K562 (cell line): ENCODE results near the gene ZNF148. TPM values are rescaled to one million over a fixed set of nuclear protein-coding genes. Genes with fewer than 3 reads are reported as not detected.

Experiments
- ATAC-seq: fragments of 200-7000 bp; cut with Tn5 transposase; 3 replicates; pipeline ENCODE4 v1.9.1; 2020; ENCODE audit warnings: moderate library complexity
- BruUV-seq: library from RNA; stranded (reverse); fragments of 400-500 nt; replicated peaks from 2 replicates; lab custom pipeline; 2021; lab: Mats Ljungman, UMichigan
- CTCF ChIA-PET: fragments of 300-600 bp; formaldehyde crosslinking; extraction: SDS; loops from one replicate; lab custom pipeline; 2021; ENCODE audit warnings: low intra/inter-chr PET ratio; lab: Yijun Ruan, JAX
- POLR2A ChIA-PET: fragments of 300-600, 350-650 bp; sonication (Branson Sonifier 250); formaldehyde crosslinking; extraction: SDS; loops from one replicate; lab custom pipeline; 2021; ENCODE audit warnings: antibody characterized with exemption, inconsistent platforms; lab: Yijun Ruan, JAX
- DNase-seq, 4 experiments: peaks; one replicate each; pipeline versions ENCODE4 v3.0.0 to v3.0.0-alpha.2; 2011 to 2018; ENCODE audit warnings: low spot score in 3 of 4, mixed read lengths in 3 of 4; ENCODE audit errors: extremely low read depth in 1 of 4
- FAIRE-seq: peaks from 2 replicates; lab custom pipeline; 2011; peaks lifted over from hg19 to GRCh38; lab: Jason Lieb, UNC
- H2AFZ ChIP-seq: 2 replicates; pipeline ENCODE4 v1.6.0; 2011; ENCODE audit warnings: low read depth, low read length, control low read depth, inconsistent platforms
- H3K27ac ChIP-seq: fragments of 200-600 bp; 3 replicates; pipeline ENCODE4 v1.8.0; 2011; ENCODE audit warnings: low read depth, mild to moderate bottlenecking, control low read depth, inconsistent platforms, low read length, moderate library complexity, mixed read lengths; ENCODE audit errors: extremely low read depth
- H3K27me3 ChIP-seq, 2 experiments: fragments of 300-600 bp in 1 of 2; 2 replicates in 1 of 2; 3 replicates in 1 of 2; pipeline versions ENCODE4 v1.6.0 to v1.8.0; 2011; ENCODE audit warnings: inconsistent platforms in 2 of 2, low read length in 2 of 2, mild to moderate bottlenecking in 1 of 2, mixed read lengths in 1 of 2, moderate library complexity in 1 of 2; ENCODE audit not compliant: control insufficient read depth in 2 of 2, insufficient read depth in 2 of 2
- H3K36me3 ChIP-seq: fragments of 300-600 bp; 3 replicates; pipeline ENCODE4 v1.8.0; 2011; ENCODE audit warnings: mild to moderate bottlenecking, low read length, inconsistent platforms; ENCODE audit not compliant: control insufficient read depth, insufficient read depth
- H3K4me1 ChIP-seq, 2 experiments: fragments of 200-600 bp in 1 of 2; replicated peaks in 1 of 2; 2 replicates in 1 of 2; 3 replicates in 1 of 2; pipeline versions ENCODE4 v1.5.1 to v1.8.0; 2011; ENCODE audit warnings: inconsistent platforms in 2 of 2, low read length in 2 of 2, mild to moderate bottlenecking in 1 of 2, mixed read lengths in 1 of 2, moderate library complexity in 1 of 2; ENCODE audit not compliant: control insufficient read depth in 2 of 2, insufficient read depth in 2 of 2
- H3K4me2 ChIP-seq: 2 replicates; pipeline ENCODE4 v1.6.1; 2011; ENCODE audit warnings: low read length, control low read depth, inconsistent platforms, mixed read lengths; ENCODE audit not compliant: insufficient read depth
- H3K4me3 ChIP-seq: fragments of 200-600 bp; sonication (generic), shearing (Covaris generic); 2 replicates; pipeline ENCODE4 v1.5.1; 2016; ENCODE audit warnings: control low read depth, inconsistent platforms
- H3K79me2 ChIP-seq: fragments of 200-600 bp; 3 replicates; pipeline ENCODE4 v1.8.0; 2011; ENCODE audit warnings: low read length, inconsistent platforms; ENCODE audit not compliant: control insufficient read depth, insufficient read depth
- H3K9ac ChIP-seq, 2 experiments: 2 replicates each; pipeline versions ENCODE4 v1.6.0 to v1.6.1; 2011; ENCODE audit warnings: low read depth in 2 of 2, low read length in 2 of 2, control low read depth in 1 of 2, inconsistent platforms in 1 of 2, mild to moderate bottlenecking in 1 of 2, mixed read lengths in 1 of 2; ENCODE audit not compliant: insufficient read depth in 1 of 2
- H3K9me1 ChIP-seq: one replicate; pipeline ENCODE4 v1.6.0; 2011; ENCODE audit warnings: inconsistent platforms, mild to moderate bottlenecking, low read length, moderate library complexity; ENCODE audit not compliant: control insufficient read depth, insufficient read depth
- H3K9me3 ChIP-seq: replicated peaks from 2 replicates; pipeline ENCODE4 v1.5.1; 2011; ENCODE audit warnings: low read depth, low read length, inconsistent platforms; ENCODE audit not compliant: control insufficient read depth, insufficient read depth
- H4K20me1 ChIP-seq: replicated peaks from 2 replicates; pipeline ENCODE4 v1.6.1; 2011; ENCODE audit warnings: low read length, inconsistent platforms, mixed read lengths; ENCODE audit not compliant: control insufficient read depth, insufficient read depth
- DIDO1 ChIP-seq: fragments of 450-650 bp; IDR thresholded peaks from 2 replicates; pipeline ENCODE4 v1.6.1; 2016; ENCODE audit warnings: low read depth, missing biosample characterization, missing genetic modification characterization
- FOS ChIP-seq: IDR thresholded peaks from 3 replicates; pipeline ENCODE4 v1.6.1; 2011; ENCODE audit not compliant: insufficient read length; ENCODE audit errors: extremely low read depth
- LARP7 ChIP-seq: fragments of 450-650 bp; IDR thresholded peaks from 2 replicates; pipeline ENCODE4 v1.6.1; 2016
- NFATC3 ChIP-seq: fragments of 450-650 bp; IDR thresholded peaks from 2 replicates; pipeline ENCODE4 v1.6.1; 2017; ENCODE audit warnings: mild to moderate bottlenecking
- POLR2A ChIP-seq: fragments of 450-650 bp; conservative IDR thresholded peaks from 2 replicates; pipeline ENCODE4 v1.6.1; 2016
- TBP ChIP-seq: optimal IDR thresholded peaks from 2 replicates; pipeline ENCODE3; 2011; ENCODE audit warnings: low read depth, low read length, improper control_type of control experiment
- TCF7 ChIP-seq: sonication (generic); IDR thresholded peaks from 2 replicates; pipeline ENCODE4 v1.6.1; 2016; ENCODE audit warnings: antibody characterized with exemption, borderline replicate concordance
- ZBTB7A ChIP-seq: IDR thresholded peaks from 2 replicates; pipeline ENCODE4 v1.6.1; 2011; ENCODE audit warnings: low read depth, mild to moderate bottlenecking, low read length, moderate library complexity, borderline replicate concordance; ENCODE audit not compliant: control insufficient read depth
- ZKSCAN1 ChIP-seq: fragments of 150-350 bp; IDR thresholded peaks from 2 replicates; pipeline ENCODE4 v1.6.1; 2016; ENCODE audit warnings: low read depth, low read length
- ZNF224 ChIP-seq: sonication (generic); formaldehyde crosslinking; IDR thresholded peaks from 2 replicates; pipeline ENCODE4 v1.8.0; 2022; ENCODE audit warnings: mild to moderate bottlenecking, missing genetic modification reagents
- ZNF347 ChIP-seq: fragments of 450-650 bp; formaldehyde crosslinking; IDR thresholded peaks from 2 replicates; pipeline ENCODE4 v1.4.0; 2020; ENCODE audit warnings: low read depth, mild to moderate bottlenecking, moderate library complexity
- WGBS: fragments of 100-300 bp; shearing (Covaris generic); methylation state at CpG from one replicate; pipeline ENCODE4 v1.1.6; 2016; ENCODE audit warnings: low coverage, mixed read lengths; ENCODE audit not compliant: insufficient coverage; ENCODE audit errors: missing lambda C conversion rate; 5-methylcytosine and 5-hydroxymethylcytosine counted together
- in situ Hi-C: fragments of 300-500 bp; cut with MboI; formaldehyde crosslinking; loops from 4 replicates; pipeline ENCODE4 v1.15.0; 2018; ENCODE audit warnings: inconsistent platforms, mixed read lengths
- intact Hi-C: fragments of 100-400 bp; cut with micrococcal nuclease; formaldehyde crosslinking; loops from 2 replicates; pipeline ENCODE4 v1.14.2; 2022
- polyA plus RNA-seq, 8 experiments: library from polyadenylated mRNA; depleted of rRNA in 4 of 8; stranded (reverse) in 5 of 8; unstranded in 3 of 8; fragments of >200 nt; fragmentation: Nextera tagmentation in 2 of 8; fragmentation: Illumina TruSeq in 1 of 8; extraction: Ambion mirVana in 2 of 8; extraction: Trizol in 1 of 8; gene quantifications; 2 replicates each; pipeline versions ENCODE4 v1.2.1 to v1.2.3, GENCODE V29; 2011 to 2014; ENCODE audit warnings: inconsistent platforms in 1 of 8, missing spikeins in 1 of 8
- total RNA-seq, 7 experiments: library from RNA; depleted of rRNA in 6 of 7; stranded (reverse); fragments of >200 nt in 6 of 7; fragmentation: Illumina TruSeq in 2 of 7; extraction: Trizol in 2 of 7; gene quantifications; 2 replicates each; pipeline versions ENCODE4 v1.2.1 to v1.2.3, GENCODE V29; 2011 to 2021; ENCODE audit warnings: low replicate concordance in 1 of 7
- TF ChIP-seq, protein P1 (sequence below): conservative IDR thresholded peaks from 2 replicates; pipeline ENCODE4 v1.6.1; 2011; ENCODE audit warnings: low read depth, mild to moderate bottlenecking, low read length; ENCODE audit not compliant: control insufficient read depth
- TF ChIP-seq, protein P2 (sequence below): fragments of 450-650 bp; formaldehyde crosslinking; IDR thresholded peaks from 2 replicates; pipeline ENCODE4 v1.4.0; 2020; ENCODE audit warnings: mild to moderate bottlenecking, moderate library complexity
- TF ChIP-seq, protein P3 (sequence below): sonication (generic); formaldehyde crosslinking; IDR thresholded peaks from 2 replicates; pipeline ENCODE4 v1.8.1; 2023; ENCODE audit warnings: mild to moderate bottlenecking, missing genetic modification reagents
- TF ChIP-seq, protein P4 (sequence below): fragments of 250-450 bp; sonication (Bioruptor Pico); IDR thresholded peaks from 2 replicates; pipeline ENCODE4 v1.5.0; 2021
- TF ChIP-seq, protein P5 (sequence below): fragments of 450-650 bp; IDR thresholded peaks from 2 replicates; pipeline ENCODE4 v1.6.1; 2014; ENCODE audit warnings: low read depth, mild to moderate bottlenecking, moderate library complexity, borderline replicate concordance

Gene ZNF148
- total and polyA plus RNA-seq, 9 of the 15 experiments (the other 6 are each of a cell fraction or from before 2014, with no cell fraction given): 2.7 to 15.1 (median 8.3) TPM

DNA sequence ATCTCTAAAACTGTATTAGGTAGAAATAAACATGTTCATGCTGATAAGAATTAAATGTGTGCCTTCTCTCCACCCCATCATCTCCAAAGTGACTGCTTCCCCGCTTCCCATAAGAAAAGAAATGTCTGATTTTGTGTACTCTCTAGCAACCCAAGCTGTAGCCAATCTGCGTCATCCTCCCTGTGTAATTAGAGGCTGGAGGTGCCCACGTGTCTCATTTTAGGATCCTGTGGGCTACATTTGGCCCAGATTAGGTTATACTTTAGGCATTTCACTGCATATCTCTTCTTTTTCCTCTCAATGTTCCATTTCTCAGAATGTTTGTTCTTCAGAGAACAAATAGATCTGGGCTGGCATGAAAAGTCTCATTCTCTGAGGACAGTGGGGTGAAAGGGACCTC lies 19.3 kb upstream of the ZNF148 start (continued):
- TF ChIP-seq TCF7 (no peak), TBP (no peak)
- TF ChIP-seq, protein P1, sequence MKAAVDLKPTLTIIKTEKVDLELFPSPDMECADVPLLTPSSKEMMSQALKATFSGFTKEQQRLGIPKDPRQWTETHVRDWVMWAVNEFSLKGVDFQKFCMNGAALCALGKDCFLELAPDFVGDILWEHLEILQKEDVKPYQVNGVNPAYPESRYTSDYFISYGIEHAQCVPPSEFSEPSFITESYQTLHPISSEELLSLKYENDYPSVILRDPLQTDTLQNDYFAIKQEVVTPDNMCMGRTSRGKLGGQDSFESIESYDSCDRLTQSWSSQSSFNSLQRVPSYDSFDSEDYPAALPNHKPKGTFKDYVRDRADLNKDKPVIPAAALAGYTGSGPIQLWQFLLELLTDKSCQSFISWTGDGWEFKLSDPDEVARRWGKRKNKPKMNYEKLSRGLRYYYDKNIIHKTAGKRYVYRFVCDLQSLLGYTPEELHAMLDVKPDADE: no peak

DNA sequence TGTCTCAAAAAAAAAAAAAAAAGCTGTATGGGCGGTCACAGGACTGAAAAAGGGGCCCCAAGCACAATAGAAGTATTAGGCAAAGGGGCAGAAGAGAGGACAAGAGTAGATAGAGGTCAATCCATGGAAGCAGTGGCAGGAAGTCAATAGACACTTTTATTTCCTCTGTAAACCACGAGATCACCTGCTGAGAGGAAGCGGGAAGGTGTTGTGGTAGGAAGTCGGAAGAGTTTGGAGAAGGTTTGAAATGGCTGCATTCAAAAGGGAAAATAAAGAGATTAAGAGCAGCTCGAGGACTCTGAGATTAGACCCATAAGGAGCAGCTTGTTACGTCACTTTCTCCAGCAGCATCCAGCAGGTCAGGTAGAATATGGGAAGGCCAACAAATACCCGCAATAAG lies 14.2 kb upstream of the ZNF148 start:
- no peak for DNase-seq
- Histone ChIP-seq H3K9ac (no peak overlapping the region), H2AFZ (no peak overlapping the region), H4K20me1 (no peaks in the 10 kb centered on the region), H3K9me3 (no peaks in the 10 kb centered on the region), H3K9me1 (no peaks in the 10 kb centered on the region), H3K27ac (no peak overlapping the region), H3K4me2 (no peak overlapping the region), H3K79me2 (no peaks in the 10 kb centered on the region), H3K4me3 (no peak overlapping the region), H3K4me1 (peaks cover 2 to 3% of the 10 kb centered on the region in 2 experiments; a peak in 1 of 5 replicates), H3K27me3 (no peaks in the 10 kb centered on the region), H3K36me3 (no peaks in the 10 kb centered on the region)
- in situ Hi-C loops: no loop called here
- POLR2A ChIA-PET: interaction anchor here (0.7 to 1.2 kb wide), 3 partner anchors 11 to 15 kb away, joined by 3 to 4 read pairs (median 3); partner anchors contain the start of gene ZNF148
- ATAC-seq: no peak
- BruUV-seq: no TSS peak
- FAIRE-seq: no peak
- CTCF ChIA-PET: no interaction called here
- intact Hi-C loops: loop anchor here (10.0 kb wide), 1 partner anchor 46 kb away; no protein-coding TSS in a partner anchor
- WGBS: 44% methylated on average over 7 of the region's 7 CpGs
- TF ChIP-seq ZNF347 (CRISPR knock-in tag) (no peak), ZKSCAN1 (no peak), POLR2A (no peak), FOS (no peak), LARP7 (no peak), NFATC3 (no peak), ZBTB7A (no peak), DIDO1 (tag) (no peak), ZNF224 (CRISPR knock-in tag) (no peak)
- TF ChIP-seq, protein P2, sequence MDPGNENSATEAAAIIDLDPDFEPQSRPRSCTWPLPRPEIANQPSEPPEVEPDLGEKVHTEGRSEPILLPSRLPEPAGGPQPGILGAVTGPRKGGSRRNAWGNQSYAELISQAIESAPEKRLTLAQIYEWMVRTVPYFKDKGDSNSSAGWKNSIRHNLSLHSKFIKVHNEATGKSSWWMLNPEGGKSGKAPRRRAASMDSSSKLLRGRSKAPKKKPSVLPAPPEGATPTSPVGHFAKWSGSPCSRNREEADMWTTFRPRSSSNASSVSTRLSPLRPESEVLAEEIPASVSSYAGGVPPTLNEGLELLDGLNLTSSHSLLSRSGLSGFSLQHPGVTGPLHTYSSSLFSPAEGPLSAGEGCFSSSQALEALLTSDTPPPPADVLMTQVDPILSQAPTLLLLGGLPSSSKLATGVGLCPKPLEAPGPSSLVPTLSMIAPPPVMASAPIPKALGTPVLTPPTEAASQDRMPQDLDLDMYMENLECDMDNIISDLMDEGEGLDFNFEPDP (CRISPR knock-in tag): no peak
- TF ChIP-seq, protein P3, sequence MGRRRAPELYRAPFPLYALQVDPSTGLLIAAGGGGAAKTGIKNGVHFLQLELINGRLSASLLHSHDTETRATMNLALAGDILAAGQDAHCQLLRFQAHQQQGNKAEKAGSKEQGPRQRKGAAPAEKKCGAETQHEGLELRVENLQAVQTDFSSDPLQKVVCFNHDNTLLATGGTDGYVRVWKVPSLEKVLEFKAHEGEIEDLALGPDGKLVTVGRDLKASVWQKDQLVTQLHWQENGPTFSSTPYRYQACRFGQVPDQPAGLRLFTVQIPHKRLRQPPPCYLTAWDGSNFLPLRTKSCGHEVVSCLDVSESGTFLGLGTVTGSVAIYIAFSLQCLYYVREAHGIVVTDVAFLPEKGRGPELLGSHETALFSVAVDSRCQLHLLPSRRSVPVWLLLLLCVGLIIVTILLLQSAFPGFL (CRISPR knock-in tag): no peak
- TF ChIP-seq, protein P4, sequence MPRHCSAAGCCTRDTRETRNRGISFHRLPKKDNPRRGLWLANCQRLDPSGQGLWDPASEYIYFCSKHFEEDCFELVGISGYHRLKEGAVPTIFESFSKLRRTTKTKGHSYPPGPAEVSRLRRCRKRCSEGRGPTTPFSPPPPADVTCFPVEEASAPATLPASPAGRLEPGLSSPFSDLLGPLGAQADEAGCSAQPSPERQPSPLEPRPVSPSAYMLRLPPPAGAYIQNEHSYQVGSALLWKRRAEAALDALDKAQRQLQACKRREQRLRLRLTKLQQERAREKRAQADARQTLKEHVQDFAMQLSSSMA (CRISPR knock-in tag): no peak
- TF ChIP-seq, protein P5, sequence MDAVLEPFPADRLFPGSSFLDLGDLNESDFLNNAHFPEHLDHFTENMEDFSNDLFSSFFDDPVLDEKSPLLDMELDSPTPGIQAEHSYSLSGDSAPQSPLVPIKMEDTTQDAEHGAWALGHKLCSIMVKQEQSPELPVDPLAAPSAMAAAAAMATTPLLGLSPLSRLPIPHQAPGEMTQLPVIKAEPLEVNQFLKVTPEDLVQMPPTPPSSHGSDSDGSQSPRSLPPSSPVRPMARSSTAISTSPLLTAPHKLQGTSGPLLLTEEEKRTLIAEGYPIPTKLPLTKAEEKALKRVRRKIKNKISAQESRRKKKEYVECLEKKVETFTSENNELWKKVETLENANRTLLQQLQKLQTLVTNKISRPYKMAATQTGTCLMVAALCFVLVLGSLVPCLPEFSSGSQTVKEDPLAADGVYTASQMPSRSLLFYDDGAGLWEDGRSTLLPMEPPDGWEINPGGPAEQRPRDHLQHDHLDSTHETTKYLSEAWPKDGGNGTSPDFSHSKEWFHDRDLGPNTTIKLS: no peak
